ENCODE data around the gene FTO.

The FTO gene

DNA sequence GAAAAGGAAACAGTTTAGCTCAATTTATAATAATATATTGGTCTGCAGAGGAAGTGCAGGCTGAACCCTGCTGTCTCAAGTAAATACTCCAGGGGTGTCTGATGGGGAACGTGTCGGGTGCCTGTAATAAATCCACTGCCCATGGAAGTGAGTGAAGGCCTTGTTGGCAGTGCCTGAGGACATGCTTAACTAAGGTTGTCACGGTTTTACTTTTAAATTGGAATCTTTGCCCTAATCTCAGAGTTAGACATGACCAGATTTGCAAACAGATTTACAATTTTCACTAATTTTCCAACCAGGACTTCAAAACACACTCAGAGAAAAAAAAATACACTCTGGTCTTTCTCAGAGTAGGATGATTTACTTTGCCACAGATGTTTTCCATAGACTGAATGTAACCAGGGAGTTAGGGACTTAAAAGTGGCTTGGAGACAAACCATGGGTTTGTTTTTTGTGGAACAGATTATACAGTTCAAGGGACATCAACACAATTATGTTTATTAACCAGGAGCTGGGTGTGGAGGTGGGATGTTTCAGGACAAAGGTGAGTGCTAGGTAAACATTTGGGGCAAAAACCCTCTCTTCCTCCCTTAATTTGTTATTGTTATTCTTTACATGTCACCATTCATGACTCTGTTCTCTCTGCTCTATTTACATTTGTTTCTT is 144.5 kb downstream of the FTO start:
- CTCF ChIA-PET = interaction anchor here (0.7 kb wide), 1 partner anchor 8 kb away, joined by 6 read pairs; no protein-coding TSS in a partner anchor

GRCh38 chr16:53848950-53849349 is 145.0 kb downstream of the FTO start:
- CTCF ChIA-PET = interaction anchor here (0.6 kb wide), 1 partner anchor 76 kb away, joined by 3 read pairs; no protein-coding TSS in a partner anchor

More for the DNA sequence above, 144.5 kb downstream of the FTO start:
- no peak overlapping the region for H3K27ac ChIP-seq
- POLR2A ChIA-PET (ENCODE audit: low non-redundant PET) = no interaction called here
- no peak for DNase-seq (ENCODE audit: low spot score)
- TF ChIP-seq CTCF (conservative IDR thresholded peaks at IDR 0.05; ENCODE audit: low read depth) = no peak

GRCh38 chr16:53849585-53849984 is 145.6 kb downstream of the FTO start:
- CTCF ChIA-PET = interaction anchor here (0.6 kb wide), 2 partner anchors 77 to 895 kb away, joined by 3 read pairs; no protein-coding TSS in a partner anchor
- H3K27ac ChIP-seq = no peak overlapping the region

More at GRCh38 chr16:53848950-53849349, 145.0 kb downstream of the FTO start:
- TF ChIP-seq CTCF (conservative IDR thresholded peaks at IDR 0.05; ENCODE audit: low read depth) = no peak
- DNase-seq (ENCODE audit: low spot score) = no peak
- POLR2A ChIA-PET (ENCODE audit: low non-redundant PET) = no interaction called here
- H3K27ac ChIP-seq = no peak overlapping the region

GRCh38 chr16:53849994-53850393 is 146.0 kb downstream of the FTO start:
- DNase-seq (ENCODE audit: low spot score) = no peak
- TF ChIP-seq CTCF (conservative IDR thresholded peaks at IDR 0.05; ENCODE audit: low read depth) = no peak
- H3K27ac ChIP-seq = no peak overlapping the region
- ChIA-PET POLR2A (ENCODE audit: low non-redundant PET) (no interaction called here), CTCF (interaction anchor here (0.6 kb wide), 1 partner anchor 894 kb away, joined by 3 read pairs; no protein-coding TSS in a partner anchor)

More at GRCh38 chr16:53849585-53849984, 145.6 kb downstream of the FTO start:
- no peak for TF ChIP-seq CTCF (conservative IDR thresholded peaks at IDR 0.05; ENCODE audit: low read depth)
- POLR2A ChIA-PET (ENCODE audit: low non-redundant PET) = no interaction called here
- DNase-seq (ENCODE audit: low spot score) = no peak

DNA sequence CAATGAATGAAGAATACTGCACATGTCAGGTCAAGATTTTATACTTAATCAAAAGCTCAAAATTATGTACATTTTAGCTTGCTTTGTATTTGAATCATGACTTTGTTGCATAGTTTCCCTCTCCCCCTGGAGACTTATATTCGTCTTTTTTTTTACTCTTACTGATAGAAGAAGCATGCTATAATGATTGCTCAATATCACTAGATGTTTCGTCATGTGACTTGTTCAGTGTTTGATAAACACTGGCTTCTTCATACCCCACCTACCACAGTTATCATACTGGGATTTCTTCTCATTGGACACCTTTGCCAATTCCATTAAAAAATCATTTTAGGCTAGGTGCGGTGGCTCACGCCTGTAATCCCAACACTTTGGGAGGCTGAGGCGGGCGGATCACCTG is 148.7 kb downstream of the FTO start:
- ChIA-PET CTCF (interaction anchor here (0.6 kb wide), 2 partner anchors 9 to 140 kb away, joined by 3 read pairs; no protein-coding TSS in a partner anchor), POLR2A (ENCODE audit: low non-redundant PET) (no interaction called here)
- TF ChIP-seq CTCF (conservative IDR thresholded peaks at IDR 0.05; ENCODE audit: low read depth) = no peak
- DNase-seq (ENCODE audit: low spot score) = no peak
- H3K27ac ChIP-seq = no peak overlapping the region

DNA sequence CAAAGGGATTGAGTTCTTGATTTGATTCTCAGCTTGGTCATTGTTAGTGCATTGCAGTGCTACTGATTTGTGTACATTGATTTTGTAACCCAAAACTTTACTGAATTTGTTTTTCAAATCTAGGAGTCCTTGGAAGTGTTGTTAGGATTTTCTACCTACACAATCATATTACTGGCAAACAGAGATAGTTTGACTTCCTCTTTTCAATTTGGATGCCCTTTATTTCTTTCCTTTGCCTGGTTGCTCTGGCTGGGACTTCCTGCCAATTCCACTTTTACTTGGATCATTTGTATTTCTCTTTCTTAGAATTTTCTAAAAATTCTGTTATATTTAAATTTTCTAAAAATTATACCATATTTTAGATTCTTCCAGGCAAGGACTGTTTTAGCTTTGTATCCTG is 151.1 kb downstream of the FTO start:
- POLR2A ChIA-PET (ENCODE audit: low non-redundant PET) = no interaction called here
- CTCF ChIA-PET = no interaction called here
- no peak overlapping the region for H3K27ac ChIP-seq

More for the DNA sequence above, 151.1 kb downstream of the FTO start:
- no peak for DNase-seq (ENCODE audit: low spot score)
- no peak for TF ChIP-seq CTCF (conservative IDR thresholded peaks at IDR 0.05; ENCODE audit: low read depth)

All from RWPE1 (cell line).